T-helper 1 cell treated with Interleukin-12 subunit alpha and Interleukin-12 subunit beta and Interleukin-4 antibody, amounts not matched to agents 30 ng/mL and 1 ng/mL, for 36 hours (primary cell): Measurements from ENCODE around the gene NCBP3. TPM values are rescaled to one million over a fixed set of nuclear protein-coding genes. Genes with fewer than 3 reads are reported as not detected.
"Not testable (repeated sequence)": the region's sequence is repeated elsewhere in the genome, so short reads cannot be mapped to it uniquely, and the experiment has no call there.

ENCODE experiments used
- intact Hi-C: fragments of 100-400 bp; cut with micrococcal nuclease; formaldehyde crosslinking; loops from one replicate; pipeline ENCODE4 v1.15.1; 2024
- total RNA-seq: library from RNA; stranded (reverse); gene quantifications from 2 replicates; pipeline ENCODE4 v1.2.3, GENCODE V29; 2022

Gene NCBP3
- total RNA-seq, 1 donor from 2014 or later: 45.7 TPM

- intact Hi-C loops: no loop called here
Measured at GRCh38 chr17:3795390-3796102, 50.5 kb downstream of the NCBP3 start.

DNA sequence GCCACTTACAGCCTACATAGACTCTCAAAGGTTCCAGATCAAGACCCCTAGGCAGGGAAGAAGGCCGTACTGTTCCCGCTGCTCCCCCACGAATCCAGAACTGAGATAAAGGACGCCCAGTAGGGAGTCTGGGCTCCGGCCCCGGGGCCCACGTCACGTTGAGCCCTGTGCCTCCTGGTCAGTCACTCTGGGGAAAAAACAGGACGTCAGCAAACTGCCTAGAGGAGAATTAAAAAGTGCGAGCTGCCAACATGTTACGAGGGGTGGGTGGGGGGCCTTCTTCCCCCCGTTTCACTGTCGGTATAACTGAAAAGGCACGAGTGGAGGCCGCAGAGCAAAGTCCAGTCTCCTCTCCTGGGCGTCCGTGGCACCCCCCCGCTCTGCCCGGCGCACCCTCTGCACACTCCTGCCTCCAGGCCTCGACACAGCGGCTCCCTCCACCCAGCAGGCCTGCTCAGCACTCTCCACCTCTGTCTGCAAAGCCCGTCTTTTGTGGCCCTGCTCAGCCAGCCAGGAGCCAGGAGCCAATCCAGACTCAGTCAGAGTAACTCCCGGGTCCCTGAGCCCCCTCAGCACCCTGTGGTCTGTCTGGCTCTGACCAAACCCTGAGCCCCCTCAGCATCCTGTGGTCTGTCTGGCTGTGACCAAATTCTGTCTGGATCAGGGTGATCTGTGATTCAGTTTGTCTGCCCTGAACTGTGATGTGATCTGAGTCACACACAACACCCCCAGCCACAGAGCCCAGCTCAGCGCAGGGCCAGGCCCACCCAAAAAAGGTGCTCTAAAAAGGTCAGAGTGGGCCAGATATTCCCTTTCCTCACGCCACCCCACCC lies 51.3 kb downstream of the NCBP3 start:
- intact Hi-C loops: no loop called here

GRCh38 chr17:3794152-3794551 lies 51.9 kb downstream of the NCBP3 start:
- intact Hi-C loops: not testable (repeated sequence)

GRCh38 chr17:3793258-3793657 lies 52.8 kb downstream of the NCBP3 start:
- intact Hi-C loops: not testable (repeated sequence)

- intact Hi-C loops: no loop called here
Measured at GRCh38 chr17:3792481-3792880, 53.6 kb downstream of the NCBP3 start.

GRCh38 chr17:3788200-3788599 lies 57.8 kb downstream of the NCBP3 start:
- intact Hi-C loops: no loop called here

DNA sequence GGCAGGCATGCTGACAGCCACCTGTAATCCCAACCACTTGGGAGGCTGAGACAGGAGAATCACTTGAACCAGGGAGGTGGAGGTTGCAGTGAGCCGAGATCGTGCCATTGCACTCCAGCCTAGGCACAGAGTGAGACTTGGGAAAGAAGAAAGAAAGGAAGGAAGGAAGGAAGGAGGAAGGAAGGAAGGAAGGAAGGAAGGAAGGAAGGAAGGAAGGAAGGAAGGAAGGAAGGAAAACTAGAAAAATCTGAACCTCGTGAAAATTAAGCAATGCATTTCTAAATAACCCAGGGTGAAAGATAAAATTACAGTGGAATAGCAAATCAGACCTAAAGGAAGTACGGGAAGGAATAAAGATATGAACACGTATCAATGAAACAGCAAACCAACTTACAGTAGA lies 60.7 kb downstream of the NCBP3 start:
- intact Hi-C loops: not testable (repeated sequence)

DNA sequence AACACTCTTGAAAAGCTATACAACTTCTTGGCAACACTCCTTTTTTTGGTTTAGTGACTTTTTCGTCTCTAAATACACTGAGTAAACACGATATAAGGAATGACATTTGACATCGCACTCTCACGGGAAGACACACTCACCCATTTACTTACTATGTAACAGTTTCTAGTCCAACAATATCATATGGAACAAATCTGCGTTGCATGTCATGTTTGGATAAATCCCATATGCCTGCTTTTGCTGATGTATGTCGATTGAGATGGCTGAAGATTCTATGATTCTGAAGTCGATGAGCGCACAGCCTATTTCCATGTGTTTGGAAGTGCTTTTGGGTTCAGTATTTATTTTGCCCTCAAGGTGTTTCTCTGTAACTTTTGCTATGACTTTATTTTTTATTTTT lies 63.3 kb downstream of the NCBP3 start:
- intact Hi-C loops: no loop called here

DNA sequence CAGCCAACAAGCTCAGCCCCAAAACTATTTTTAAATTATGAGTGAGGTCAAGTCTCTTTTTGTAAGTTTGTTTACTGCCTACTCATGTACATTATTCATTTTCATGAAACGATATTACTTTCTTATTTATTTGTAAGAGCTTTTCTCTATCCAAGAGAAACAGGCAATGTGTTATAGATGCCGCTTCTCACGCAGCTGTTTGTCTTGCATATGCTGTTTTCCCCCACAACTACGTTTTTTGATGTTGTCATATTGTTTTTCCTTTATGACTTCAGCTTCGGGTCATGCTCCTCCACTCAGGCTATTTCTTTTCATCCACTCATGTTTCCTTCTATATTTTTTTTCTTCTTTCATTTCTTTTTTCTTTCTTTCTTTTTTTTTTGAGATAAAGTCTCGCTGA lies 65.1 kb downstream of the NCBP3 start:
- intact Hi-C loops: no loop called here

DNA sequence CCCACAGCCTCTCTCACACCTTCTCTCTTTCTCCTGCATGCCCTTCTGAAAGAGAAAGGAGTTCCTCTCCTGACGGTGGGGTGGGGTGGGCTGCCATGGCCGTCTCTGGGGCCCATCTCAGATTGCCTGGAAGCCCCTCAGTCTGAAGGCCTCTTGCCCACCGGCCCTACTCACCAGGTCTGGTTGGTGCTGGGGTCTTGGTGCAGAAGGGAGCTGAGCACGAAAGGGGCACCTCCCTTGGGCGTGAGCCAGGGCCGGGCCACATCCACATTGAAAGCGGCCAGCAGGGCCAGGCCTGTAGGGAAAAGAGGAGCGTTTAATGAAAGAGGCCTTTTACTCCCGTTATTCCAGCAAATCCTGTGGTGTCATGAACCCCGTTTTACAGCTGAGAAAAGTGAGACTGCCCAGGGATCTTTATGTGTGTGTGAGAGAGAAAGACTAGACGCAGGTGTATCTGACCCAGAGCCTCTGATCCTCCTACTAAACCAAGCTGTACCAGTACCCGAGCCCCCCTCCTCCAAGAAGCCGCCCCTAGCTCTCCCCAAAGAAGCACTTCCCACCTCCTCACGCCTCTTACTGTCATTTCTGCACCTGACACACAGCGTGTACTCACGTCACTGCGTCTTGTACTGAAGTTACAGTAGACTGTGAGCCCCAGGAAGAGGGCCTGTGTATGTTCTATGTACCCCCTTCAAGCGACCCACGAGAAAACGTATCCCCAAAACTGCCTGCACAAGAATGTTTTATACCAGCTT lies 68.5 kb downstream of the NCBP3 start:
- intact Hi-C loops: no loop called here

- intact Hi-C loops: no loop called here
Measured at GRCh38 chr17:3773966-3774365, 72.1 kb downstream of the NCBP3 start.

DNA sequence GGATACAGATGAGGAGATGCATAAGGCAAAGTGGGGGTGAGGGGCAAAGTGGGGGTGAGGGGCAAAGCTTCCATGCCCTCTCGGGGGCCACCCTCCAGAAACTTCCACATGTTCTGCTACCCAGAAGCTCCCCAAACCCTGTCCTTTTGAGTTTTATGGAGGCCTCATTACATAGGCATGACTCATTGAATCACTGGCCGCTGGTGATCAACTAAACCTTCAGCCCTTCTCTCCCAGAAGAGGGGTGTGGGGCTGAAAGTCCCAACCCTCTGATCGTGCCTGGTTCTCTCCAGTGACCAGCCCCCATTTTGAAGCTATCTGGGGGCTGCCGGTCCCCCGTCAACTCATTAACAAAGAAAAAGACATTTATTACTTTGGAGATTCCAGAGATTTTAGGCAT lies 72.5 kb downstream of the NCBP3 start:
- intact Hi-C loops: no loop called here

DNA sequence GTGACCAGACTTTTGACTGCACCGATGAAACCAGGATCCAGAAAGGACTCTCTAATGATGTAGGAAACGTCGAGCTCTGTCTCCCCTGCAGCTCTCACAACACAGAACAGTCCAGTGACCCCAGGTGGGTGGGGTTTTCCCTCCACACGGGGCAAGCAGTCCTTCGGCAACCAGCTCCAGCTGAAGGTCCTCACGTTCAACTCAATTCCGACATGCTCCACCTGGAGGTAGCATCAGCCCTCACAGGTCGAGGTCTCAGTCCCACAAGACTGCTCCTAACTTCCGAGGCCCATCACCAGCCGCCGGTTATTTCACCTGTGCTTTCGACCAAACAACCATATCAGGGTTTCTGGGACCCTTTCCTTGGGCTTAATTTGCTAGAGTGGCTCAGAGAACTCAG lies 73.3 kb downstream of the NCBP3 start:
- intact Hi-C loops: no loop called here

GRCh38 chr17:3771140-3771539 lies 74.9 kb downstream of the NCBP3 start:
- intact Hi-C loops: no loop called here

- intact Hi-C loops: no loop called here
Measured at GRCh38 chr17:3770466-3770865, 75.6 kb downstream of the NCBP3 start.

DNA sequence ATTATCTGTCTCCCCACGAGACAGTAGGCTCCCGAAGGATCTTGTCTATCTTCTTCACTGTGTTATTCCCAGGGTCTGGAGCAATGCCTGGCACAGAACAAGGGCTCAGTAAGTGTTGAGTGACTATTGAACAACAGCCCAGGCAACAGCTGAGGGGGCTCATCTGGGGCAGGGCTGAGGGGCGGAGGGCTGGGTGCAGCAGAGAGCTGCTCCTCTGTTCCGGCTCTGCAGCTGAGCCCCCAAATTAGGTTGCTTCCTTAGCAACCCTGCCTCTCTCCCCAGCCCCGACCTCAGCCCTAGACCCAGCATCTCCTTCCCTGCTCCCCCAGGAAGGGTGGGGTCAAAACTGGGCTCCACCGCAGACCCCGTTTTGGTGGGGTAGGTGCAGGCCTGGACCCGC lies 77.3 kb downstream of the NCBP3 start:
- intact Hi-C loops: no loop called here

- intact Hi-C loops: no loop called here
Measured at GRCh38 chr17:3768341-3768740, 77.7 kb downstream of the NCBP3 start.

DNA sequence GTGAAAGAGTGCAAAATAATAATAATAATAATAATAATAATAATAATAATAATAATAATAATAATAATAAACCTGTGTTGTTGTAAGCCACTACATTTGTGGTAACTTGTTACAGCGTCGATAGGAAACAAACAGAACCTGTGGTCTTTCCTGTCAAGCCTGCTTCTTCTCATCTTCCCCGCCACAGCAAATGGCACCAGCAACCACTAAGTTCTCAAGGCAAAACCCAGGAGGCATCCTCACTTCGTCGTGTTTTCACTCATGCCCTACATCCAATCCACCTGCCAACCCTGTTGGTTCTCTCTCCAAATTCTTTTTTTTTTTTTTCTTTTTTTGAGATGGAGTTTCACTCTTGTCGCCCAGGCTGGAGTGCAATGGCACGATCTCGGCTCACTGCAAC lies 79.3 kb downstream of the NCBP3 start:
- intact Hi-C loops: no loop called here

DNA sequence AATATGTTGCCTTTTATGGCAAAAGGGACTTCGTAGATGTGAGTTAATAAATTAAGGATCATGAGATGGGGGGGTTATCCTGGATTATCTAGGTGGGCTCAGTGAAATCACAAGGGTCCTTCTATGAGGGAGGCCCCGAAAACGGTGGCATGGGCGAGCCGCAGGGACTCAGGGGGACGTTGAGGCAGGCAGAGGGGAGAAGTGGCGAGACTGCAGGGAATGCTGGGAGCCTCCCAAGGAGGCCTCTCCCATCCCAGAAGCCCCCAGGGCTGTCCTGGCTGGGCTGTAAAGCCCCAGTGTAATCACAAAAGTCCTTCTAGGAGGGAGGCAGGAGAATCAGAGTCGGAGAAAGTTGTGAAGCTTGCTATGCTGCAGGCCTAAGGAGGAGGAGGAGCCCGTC lies 80.1 kb downstream of the NCBP3 start:
- intact Hi-C loops: loop anchor here (1.0 kb wide), 5 partner anchors 11 to 80 kb away; partner anchors contain the start of gene NCBP3

DNA sequence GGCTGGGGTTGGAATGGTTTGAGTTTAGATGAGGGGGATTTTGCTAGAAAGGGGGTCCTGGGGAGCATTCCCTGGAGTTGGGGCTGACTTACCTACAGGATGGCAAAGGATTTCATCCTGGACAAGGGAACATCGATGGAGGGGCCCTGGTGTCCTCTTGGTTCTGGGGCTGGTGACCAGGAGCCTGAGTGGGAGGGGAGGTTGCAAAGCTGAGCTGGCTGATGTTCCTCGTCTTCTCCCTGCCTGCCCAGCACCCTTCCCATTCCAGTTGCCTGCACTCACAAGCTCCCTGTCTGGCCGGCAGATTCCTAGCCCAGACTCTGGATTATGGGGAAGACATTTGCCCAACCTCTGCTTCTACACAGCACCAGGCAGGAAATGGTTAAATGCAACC lies 82.3 kb downstream of the NCBP3 start:
- intact Hi-C loops: no loop called here

GRCh38 chr17:3762922-3763776 lies 82.9 kb downstream of the NCBP3 start:
- intact Hi-C loops: no loop called here
